AG09309 (cell line): ENCODE results near the gene POU2AF2.
"Not testable (repeated sequence)": the region's sequence is repeated elsewhere in the genome, so short reads cannot be mapped to it uniquely, and the experiment has no call there.

Experiments
- DNase-seq: peaks from one replicate; pipeline ENCODE4 v3.0.0-alpha.2; 2010; ENCODE audit warnings: low read depth
- H3K4me3 ChIP-seq: 2 replicates; pipeline ENCODE4 v1.5.1; 2011; ENCODE audit warnings: mild to moderate bottlenecking, low read depth, low read length, moderate library complexity; ENCODE audit not compliant: control insufficient read depth
- CTCF ChIP-seq: IDR thresholded peaks from 2 replicates; pipeline ENCODE4 v1.5.1; 2011; ENCODE audit warnings: mild to moderate bottlenecking, low read depth, low read length, inconsistent platforms; ENCODE audit not compliant: insufficient read depth, control insufficient read depth; ENCODE audit errors: missing control alignments

The POU2AF2 gene

GRCh38 chr11:111269146-111269868, 23.8 kb downstream of the POU2AF2 start:
- no peak for DNase-seq
- no peak overlapping the region for H3K4me3 ChIP-seq
- TF ChIP-seq CTCF, result no peak

- TF ChIP-seq CTCF, result no peak
- no peak for DNase-seq
- no peak overlapping the region for H3K4me3 ChIP-seq
Observed at GRCh38 chr11:111272420-111272819, 26.9 kb downstream of the POU2AF2 start.

GRCh38 chr11:111282562-111283075, 37.1 kb downstream of the POU2AF2 start:
- TF ChIP-seq CTCF, result no peak
- H3K4me3 ChIP-seq, result no peak overlapping the region
- no peak for DNase-seq

GRCh38 chr11:111283945-111284481, 38.5 kb downstream of the POU2AF2 start:
- no peak overlapping the region for H3K4me3 ChIP-seq
- TF ChIP-seq CTCF, result no peak
- no peak for DNase-seq

GRCh38 chr11:111285189-111286091, 39.9 kb downstream of the POU2AF2 start:
- no peak for TF ChIP-seq CTCF
- DNase-seq, result no peak

GRCh38 chr11:111291764-111292163, 46.2 kb downstream of the POU2AF2 start:
- H3K4me3 ChIP-seq, result no peak overlapping the region
- no peak for DNase-seq
- no peak for TF ChIP-seq CTCF

More at GRCh38 chr11:111285189-111286091, 39.9 kb downstream of the POU2AF2 start:
- H3K4me3 ChIP-seq, result no peak overlapping the region

GRCh38 chr11:111292408-111292807, 46.9 kb downstream of the POU2AF2 start:
- not testable (repeated sequence) for DNase-seq, H3K4me3 ChIP-seq
